HK-2 (cell line): Measurements from ENCODE around the gene USP24.
A peak's percentile ranks its signal among the peaks of the same experiment; 100 is the strongest.

Experiments used
- DNase-seq: peaks from one replicate; pipeline ENCODE4 v3.0.0-alpha.2; 2018; ENCODE audit not compliant: unreplicated experiment

Gene USP24, protein sequence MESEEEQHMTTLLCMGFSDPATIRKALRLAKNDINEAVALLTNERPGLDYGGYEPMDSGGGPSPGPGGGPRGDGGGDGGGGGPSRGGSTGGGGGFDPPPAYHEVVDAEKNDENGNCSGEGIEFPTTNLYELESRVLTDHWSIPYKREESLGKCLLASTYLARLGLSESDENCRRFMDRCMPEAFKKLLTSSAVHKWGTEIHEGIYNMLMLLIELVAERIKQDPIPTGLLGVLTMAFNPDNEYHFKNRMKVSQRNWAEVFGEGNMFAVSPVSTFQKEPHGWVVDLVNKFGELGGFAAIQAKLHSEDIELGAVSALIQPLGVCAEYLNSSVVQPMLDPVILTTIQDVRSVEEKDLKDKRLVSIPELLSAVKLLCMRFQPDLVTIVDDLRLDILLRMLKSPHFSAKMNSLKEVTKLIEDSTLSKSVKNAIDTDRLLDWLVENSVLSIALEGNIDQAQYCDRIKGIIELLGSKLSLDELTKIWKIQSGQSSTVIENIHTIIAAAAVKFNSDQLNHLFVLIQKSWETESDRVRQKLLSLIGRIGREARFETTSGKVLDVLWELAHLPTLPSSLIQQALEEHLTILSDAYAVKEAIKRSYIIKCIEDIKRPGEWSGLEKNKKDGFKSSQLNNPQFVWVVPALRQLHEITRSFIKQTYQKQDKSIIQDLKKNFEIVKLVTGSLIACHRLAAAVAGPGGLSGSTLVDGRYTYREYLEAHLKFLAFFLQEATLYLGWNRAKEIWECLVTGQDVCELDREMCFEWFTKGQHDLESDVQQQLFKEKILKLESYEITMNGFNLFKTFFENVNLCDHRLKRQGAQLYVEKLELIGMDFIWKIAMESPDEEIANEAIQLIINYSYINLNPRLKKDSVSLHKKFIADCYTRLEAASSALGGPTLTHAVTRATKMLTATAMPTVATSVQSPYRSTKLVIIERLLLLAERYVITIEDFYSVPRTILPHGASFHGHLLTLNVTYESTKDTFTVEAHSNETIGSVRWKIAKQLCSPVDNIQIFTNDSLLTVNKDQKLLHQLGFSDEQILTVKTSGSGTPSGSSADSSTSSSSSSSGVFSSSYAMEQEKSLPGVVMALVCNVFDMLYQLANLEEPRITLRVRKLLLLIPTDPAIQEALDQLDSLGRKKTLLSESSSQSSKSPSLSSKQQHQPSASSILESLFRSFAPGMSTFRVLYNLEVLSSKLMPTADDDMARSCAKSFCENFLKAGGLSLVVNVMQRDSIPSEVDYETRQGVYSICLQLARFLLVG (N-terminal part only)

GRCh38 chr1:55215194-55216021 lies at the start of gene USP24:
USP24 (minus strand) TSS chr1:55215364; CDS start chr1:55215113, 251 bp downstream.
- DNase-seq = peak; percentile 75

- DNase-seq = no peak
These were observed 47.7 kb upstream of the USP24 start for GRCh38 chr1:55262822-55263221.

DNA sequence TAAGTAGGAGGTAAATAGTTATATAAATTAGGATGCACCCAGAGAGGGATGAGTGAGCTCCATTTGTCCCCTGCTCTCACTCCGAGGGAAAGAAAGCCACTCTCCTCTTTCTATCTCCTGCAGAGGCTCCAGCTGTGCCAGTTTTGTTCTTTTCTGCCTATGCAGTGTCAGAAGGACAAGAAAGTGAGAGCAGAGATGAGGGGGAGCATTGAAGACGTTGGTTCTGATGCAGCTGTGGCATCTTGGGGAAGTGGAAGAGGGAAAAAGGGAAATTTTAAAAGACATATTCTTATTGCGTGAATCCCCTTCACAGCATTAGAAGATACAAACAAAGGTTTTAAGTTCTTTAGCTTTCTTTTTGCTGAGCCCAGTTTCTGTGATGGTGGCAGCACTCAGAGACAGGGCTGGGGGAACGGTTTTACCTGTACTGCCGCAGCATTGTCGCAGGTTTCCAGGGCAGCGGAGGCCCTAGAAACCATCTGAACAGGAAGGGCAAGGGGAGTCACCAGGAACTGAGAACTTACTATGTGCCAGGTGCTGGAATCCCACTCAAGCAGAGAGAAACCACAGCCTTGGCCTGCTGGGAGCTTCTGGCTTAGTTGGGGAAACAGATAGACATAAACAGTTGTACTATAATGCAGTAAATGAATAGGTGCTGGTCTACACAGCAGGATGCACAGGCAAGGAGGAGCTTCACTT lies 44.9 kb upstream of the USP24 start:
- no peak for DNase-seq

GRCh38 chr1:55257958-55258357 lies 42.8 kb upstream of the USP24 start:
- no peak for DNase-seq

- DNase-seq = no peak
These were observed 40.7 kb upstream of the USP24 start for GRCh38 chr1:55255901-55256300.

DNA sequence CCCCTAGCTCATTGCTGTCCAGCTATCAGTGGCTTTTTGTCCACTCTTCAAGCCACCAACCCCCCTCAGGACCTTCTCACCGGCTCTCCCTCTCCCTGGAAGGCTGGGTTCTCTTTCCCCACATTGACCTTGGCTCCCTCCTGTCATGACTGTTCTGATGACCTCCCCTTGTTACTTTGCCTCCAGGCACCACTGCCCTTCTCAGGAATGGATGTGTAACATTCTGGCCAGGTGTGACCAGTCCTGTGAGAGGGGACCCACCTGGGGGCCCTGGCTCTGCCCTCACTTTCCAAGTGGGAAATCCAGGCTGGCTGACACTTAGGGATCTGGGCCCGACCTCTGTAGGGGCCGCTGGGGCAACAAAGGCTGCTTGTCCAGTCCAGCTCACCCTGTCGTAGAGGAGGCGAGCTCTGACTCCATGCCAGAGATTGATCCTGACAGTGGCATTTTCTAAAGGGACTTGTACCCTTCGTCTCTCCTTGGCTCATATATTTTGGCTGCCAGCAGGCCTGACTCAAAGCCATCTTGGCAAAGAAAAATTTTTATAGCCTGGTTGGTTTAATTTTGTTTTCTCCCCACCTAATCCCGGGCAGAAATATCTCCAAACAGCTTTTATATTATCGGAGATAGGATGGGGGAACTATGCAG lies 37.9 kb upstream of the USP24 start:
- no peak for DNase-seq

GRCh38 chr1:55250399-55251075 lies 35.4 kb upstream of the USP24 start:
- no peak for DNase-seq

- no peak for DNase-seq
These were observed 34.7 kb upstream of the USP24 start for GRCh38 chr1:55249646-55250398.

DNA sequence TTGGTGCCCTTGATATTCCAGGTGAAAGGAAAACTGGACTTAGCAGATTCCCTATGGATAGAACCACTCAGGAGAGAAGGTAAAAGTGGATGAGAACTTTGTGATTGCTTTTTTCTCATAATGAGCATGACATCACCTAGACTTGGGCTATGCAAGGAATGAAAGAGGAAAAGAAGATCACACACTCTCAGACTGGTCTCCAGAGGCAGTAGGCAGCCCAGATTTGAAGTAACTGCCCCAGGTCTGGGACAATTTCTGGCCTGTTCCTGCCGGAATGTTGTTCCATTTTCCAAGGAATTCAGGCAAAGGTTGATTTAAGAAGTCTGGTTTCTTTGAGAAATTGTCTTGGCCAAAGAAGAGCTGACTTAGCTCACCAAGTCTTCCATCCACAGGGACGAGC lies 31.7 kb upstream of the USP24 start:
- DNase-seq = no peak

- no peak for DNase-seq
These were observed 31.2 kb upstream of the USP24 start for GRCh38 chr1:55246331-55246730.

DNA sequence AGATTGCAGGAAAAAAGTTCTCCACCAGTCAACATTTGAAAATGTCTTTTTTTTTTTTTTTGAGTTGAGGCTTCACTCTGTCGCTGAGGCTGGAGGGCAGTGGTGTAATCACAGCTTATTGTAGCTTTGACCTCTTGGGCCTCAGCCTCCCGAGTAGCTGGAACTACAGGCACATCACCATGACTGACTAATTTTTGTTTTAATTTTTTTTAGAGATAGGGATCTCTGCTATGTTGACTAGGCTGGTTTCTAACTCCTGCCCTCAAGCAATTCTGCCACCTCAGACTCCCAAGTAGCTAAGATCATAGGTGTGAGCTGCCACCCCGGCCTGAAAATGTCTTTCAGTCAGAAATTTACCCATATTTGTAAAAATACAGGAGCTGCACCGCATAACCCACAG lies 30.6 kb upstream of the USP24 start:
- DNase-seq = no peak

DNA sequence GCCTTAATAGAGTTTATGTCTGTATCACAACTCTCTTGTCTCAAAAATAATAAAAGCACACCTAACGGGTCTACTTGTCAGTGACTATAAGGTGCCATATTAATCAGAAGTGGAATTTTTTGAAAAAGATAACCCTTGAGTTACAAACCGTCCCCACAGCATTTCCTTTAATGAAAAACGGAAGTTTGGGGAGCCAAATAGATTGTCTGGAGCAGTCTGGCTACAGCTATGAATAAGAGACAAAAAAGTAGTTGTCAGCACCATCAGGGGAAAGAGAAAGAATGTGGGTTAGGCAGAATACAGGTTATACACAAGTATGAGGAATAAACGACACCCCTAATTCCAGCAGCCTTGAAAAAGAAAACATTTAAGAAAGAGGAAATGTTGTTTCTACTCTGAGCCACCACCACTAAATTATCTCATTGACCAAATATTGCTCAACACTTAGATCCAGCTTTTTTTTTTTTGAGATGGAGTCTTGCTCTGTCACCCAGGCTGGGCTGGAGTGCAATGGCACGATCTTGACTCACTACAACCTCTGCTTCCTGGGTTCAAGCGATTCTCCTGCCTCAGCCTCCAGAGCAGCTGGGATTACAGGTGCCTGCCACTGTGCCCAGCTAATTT lies 29.4 kb upstream of the USP24 start:
- DNase-seq = no peak

DNA sequence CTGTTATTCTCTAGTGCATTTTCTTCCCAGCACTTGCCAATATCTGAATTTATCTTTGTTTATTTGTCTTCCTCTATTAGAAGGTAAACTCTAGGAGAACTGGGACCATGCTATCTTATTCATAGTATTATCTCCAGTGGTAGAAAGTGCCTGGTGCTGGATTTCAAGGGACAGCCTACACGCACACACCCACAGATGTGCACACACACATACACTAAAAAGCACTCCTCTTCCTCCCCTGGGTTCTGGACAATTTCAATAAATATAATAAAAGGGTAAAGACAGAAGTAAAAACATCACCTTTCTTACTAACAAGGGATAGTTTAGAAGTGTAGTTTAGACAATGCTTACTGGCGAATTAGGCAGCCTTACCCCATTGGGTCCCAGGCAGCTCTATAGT lies 28.5 kb upstream of the USP24 start:
- DNase-seq = no peak

- no peak for DNase-seq
These were observed 24.4 kb upstream of the USP24 start for GRCh38 chr1:55239548-55239947.

DNA sequence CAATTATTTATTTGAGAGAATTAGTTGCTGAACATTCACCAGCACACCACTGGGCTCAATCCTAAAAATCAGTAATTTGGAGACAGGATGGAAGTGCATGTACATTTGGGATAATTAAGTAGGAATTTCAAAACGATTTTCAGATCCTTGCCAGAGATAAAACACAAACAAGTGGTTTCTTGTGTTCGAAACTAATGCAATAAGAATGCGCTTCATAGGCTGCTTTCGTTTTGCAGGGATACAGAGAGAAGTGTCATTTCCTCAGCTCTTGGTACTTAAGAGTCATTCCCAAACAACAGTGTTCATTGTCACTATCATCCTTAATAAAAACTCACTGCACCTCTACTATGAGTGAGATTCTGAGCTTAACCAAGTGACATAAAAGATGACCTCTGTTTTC lies 20.6 kb upstream of the USP24 start:
- no peak for DNase-seq

DNA sequence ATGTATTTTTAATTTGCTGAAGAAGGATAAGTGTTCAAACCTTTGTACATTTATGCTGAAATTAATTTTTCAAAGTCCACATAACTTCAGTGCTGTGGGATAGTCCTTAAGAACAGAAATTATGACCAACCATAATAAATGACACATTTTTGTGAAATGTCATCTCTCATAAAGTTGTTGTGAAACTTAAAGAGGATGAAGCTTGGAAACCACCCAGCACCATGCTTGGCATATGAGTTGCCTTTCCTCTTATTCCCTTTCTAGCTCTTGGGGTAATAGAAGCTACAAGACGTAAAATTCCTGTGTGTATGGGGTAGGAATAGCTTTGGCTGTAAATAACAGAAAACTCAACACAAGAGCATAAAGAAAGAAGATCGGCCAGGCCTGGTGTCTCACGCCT lies 18.9 kb upstream of the USP24 start:
- DNase-seq = no peak

DNA sequence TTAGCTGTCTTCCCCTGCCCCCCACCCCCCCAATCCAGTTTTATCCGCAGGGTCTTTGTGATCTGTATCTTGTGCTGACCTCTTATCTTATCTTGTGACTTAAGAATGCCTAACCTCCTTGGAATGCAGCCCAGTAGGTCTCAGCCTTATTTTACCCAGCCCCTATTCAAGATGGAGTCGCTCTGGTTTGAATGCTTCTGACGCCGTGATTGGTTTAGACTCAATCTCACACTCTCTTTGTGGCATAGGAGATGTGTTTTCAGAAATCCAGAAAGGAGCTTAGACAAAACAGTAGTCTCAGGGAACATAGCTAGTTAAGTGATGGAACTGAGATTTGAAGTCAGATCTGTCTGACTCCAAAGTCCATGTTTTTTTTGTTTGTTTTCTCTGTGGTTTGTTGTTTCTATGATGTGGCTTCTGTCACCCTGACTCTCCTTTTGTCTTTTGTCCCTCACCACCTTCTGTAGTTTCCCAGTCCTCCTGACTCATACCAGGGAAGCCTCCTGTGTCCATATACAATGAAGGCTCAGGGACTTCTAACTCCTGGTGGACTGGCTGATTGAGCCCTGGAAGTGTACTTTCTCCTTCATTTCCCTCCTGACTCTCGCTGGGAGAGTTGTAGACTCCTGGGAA lies 18.1 kb upstream of the USP24 start:
- DNase-seq = no peak
